Osteocyte (in vitro differentiated cells): ENCODE data around the gene MISFA. TPM values are rescaled to one million over a fixed set of nuclear protein-coding genes. Genes with fewer than 3 reads are reported as not detected.
A peak's percentile ranks its signal among the peaks of the same experiment; 100 is the strongest.
"Not testable (repeated sequence)": the region's sequence is repeated elsewhere in the genome, so short reads cannot be mapped to it uniquely, and the experiment has no call there.

ENCODE experiments used
- DNase-seq: peaks from one replicate; pipeline ENCODE4 v3.0.0; 2021; ENCODE audit warnings: mixed read lengths; ENCODE audit not compliant: unreplicated experiment; ENCODE audit errors: extremely low spot score
- H3K27ac Mint-ChIP-seq: one replicate; pipeline ENCODE4 v1.8.0; 2021; ENCODE audit warnings: mild to moderate bottlenecking, mixed read lengths; ENCODE audit not compliant: unreplicated experiment
- H3K27me3 Mint-ChIP-seq: one replicate; pipeline ENCODE4 v1.8.0; 2021; ENCODE audit warnings: mixed read lengths; ENCODE audit not compliant: unreplicated experiment
- H3K36me3 Mint-ChIP-seq: one replicate; pipeline ENCODE4 v1.8.0; 2021; ENCODE audit warnings: mixed read lengths; ENCODE audit not compliant: unreplicated experiment
- H3K4me1 Mint-ChIP-seq: one replicate; pipeline ENCODE4 v1.8.0; 2021; ENCODE audit warnings: mixed read lengths; ENCODE audit not compliant: unreplicated experiment
- H3K4me3 Mint-ChIP-seq: one replicate; pipeline ENCODE4 v1.8.0; 2021; ENCODE audit warnings: mild to moderate bottlenecking, moderate library complexity, mixed read lengths; ENCODE audit not compliant: unreplicated experiment
- H3K9me3 Mint-ChIP-seq: one replicate; pipeline ENCODE4 v1.8.0; 2021; ENCODE audit warnings: mixed read lengths; ENCODE audit not compliant: unreplicated experiment
- CTCF ChIP-seq: fragments of 200-600 bp; sonication (generic); IDR thresholded peaks from 2 replicates; pipeline ENCODE4 v1.5.0; 2021; ENCODE audit warnings: antibody characterized with exemption, mild to moderate bottlenecking, moderate library complexity
- total RNA-seq: library from RNA; stranded (reverse); gene quantifications from 2 replicates; pipeline ENCODE4 v1.2.1, GENCODE V29; 2021

Gene MISFA
- total RNA-seq, 1 donor from 2014 or later: 3.0 TPM

GRCh38 chr11:18633256-18634139 is 33.9 kb downstream of the MISFA start:
- TF ChIP-seq CTCF: no peak
- Mint-ChIP-seq H3K4me1 (peaks cover 18% of the 10 kb centered on the region), H3K27me3 (peaks cover 9% of the 10 kb centered on the region), H3K36me3 (no peaks in the 10 kb centered on the region), H3K27ac (peak overlapping the region; percentile 100), H3K4me3 (peak overlapping the region; percentile 95), H3K9me3 (no peaks in the 10 kb centered on the region)
- no peak for DNase-seq

- no peaks in the 10 kb centered on the region for H3K36me3 Mint-ChIP-seq
- TF ChIP-seq CTCF: no peak
- DNase-seq: peak; percentile 99
- H3K4me3 Mint-ChIP-seq: peak within 1 kb of the TSS; percentile 95
- H3K9me3 Mint-ChIP-seq: no peaks in the 10 kb centered on the region
- H3K27ac Mint-ChIP-seq: peak within 1 kb of the TSS; percentile 100
- peaks cover 9% of the 10 kb centered on the region for H3K27me3 Mint-ChIP-seq
- H3K4me1 Mint-ChIP-seq: peaks cover 18% of the 10 kb centered on the region
These were observed 34.8 kb downstream of the MISFA start, which contains the start of gene SPTY2D1 for GRCh38 chr11:18634140-18635032. SPTY2D1 (minus strand) TSS chr11:18634342; CDS start chr11:18634257, 85 bp downstream.

DNA sequence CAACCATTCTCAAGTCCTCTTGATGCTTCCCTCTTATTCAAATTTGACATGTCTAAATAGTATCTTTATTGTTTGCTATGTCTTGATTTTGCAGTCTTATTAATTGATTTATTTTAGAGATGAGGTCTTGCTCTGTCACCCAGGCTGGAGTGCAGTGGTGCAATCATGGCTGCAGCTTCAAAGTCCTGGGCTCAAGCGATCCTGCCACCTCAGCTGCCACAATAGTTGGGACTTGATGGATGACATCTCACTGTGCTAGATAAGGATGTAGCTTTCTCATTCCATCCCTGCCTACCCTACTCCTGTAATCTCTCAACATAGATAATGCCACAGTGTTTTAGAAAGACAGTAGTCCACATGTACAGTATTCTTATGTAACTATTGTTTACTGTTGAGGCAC is 42.1 kb downstream of the MISFA start:
- H3K27me3 Mint-ChIP-seq: peaks cover 43% of the 10 kb centered on the region
- no peaks in the 10 kb centered on the region for H3K4me1 Mint-ChIP-seq
- no peak overlapping the region for H3K4me3 Mint-ChIP-seq
- DNase-seq: no peak
- no peaks in the 10 kb centered on the region for H3K9me3 Mint-ChIP-seq
- H3K36me3 Mint-ChIP-seq: no peaks in the 10 kb centered on the region
- no peak overlapping the region for H3K27ac Mint-ChIP-seq
- no peak for TF ChIP-seq CTCF

GRCh38 chr11:18643034-18643433 is 43.4 kb downstream of the MISFA start:
- H3K4me3 Mint-ChIP-seq, H3K36me3 Mint-ChIP-seq, H3K4me1 Mint-ChIP-seq, DNase-seq, H3K9me3 Mint-ChIP-seq, H3K27ac Mint-ChIP-seq: not testable (repeated sequence)
- H3K27me3 Mint-ChIP-seq: peaks cover 33% of the 10 kb centered on the region

- no peak for TF ChIP-seq CTCF
- no peak overlapping the region for H3K4me3 Mint-ChIP-seq
- no peak for DNase-seq
- H3K9me3 Mint-ChIP-seq: no peaks in the 10 kb centered on the region
- peaks cover 3% of the 10 kb centered on the region for H3K4me1 Mint-ChIP-seq
- H3K27me3 Mint-ChIP-seq: peaks cover 11% of the 10 kb centered on the region
- H3K36me3 Mint-ChIP-seq: no peaks in the 10 kb centered on the region
- no peak overlapping the region for H3K27ac Mint-ChIP-seq
These were observed 50.8 kb downstream of the MISFA start for GRCh38 chr11:18650353-18650752.
